GM18951 (cell line): ENCODE measurements around the gene SMIM21.

ENCODE experiments used
- POLR2A ChIP-seq: IDR thresholded peaks from 4 replicates; pipeline ENCODE4 v1.6.1; 2011; ENCODE audit warnings: mild to moderate bottlenecking; ENCODE audit not compliant: insufficient read length, insufficient read depth; ENCODE audit errors: extremely low read depth
- in situ Hi-C: fragments of 300-500 bp; cut with MboI; formaldehyde crosslinking; loops from one replicate; pipeline ENCODE4 v1.12.0; 2022; ENCODE audit warnings: low sequenced_read_pairs, mixed read lengths, inconsistent platforms; ENCODE audit not compliant: unreplicated experiment

The SMIM21 gene

DNA sequence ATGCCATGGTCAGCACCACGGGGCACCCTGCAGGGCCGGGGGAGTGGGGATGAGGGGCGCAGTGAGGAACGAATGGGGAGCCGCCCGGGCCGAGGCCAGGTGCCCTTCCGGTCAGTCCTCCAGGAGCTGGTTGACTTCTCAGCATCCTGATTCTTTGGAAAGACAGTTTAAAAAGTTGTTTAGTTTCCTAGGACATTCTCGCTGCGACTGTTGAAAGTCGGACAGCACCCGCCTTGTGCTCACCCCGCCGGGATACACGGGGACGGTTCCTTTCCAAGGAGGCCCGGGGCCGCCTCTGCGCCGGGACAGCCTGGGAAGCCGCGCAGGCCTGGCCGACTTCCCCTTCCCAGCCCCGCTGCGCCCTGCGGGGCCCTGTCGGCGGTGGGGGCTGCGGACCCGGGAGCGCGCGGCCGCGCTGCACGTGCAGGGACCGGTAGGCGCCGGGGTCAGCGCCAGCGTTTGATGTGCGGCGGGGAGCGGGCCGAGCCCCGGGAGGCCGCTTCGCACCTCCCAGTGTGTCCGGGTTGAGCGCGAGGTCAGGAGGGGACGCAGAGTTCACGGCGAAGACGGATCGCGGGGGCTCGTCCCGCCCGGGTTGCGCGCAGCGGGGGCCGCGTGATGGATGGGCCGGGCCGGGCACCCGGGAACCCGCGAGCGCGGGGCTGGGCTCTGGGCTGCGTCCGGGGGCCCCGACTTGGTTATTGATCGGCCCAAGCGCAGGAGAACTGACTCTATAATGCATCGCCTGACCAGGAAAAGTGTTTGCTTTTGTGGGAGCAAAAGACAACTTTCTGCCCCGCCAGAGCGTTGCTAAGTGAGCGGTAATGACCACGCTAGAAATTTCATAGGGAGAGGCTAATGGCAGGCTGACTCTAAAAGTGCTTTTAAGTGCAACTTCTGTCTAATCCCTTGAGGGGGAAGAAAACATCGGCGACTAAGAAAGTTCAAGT is 28.0 kb upstream of the SMIM21 start:
- no peak for TF ChIP-seq POLR2A
- in situ Hi-C loops = loop anchor here (25.0 kb wide), 1 partner anchor 293 kb away; no protein-coding TSS in a partner anchor

DNA sequence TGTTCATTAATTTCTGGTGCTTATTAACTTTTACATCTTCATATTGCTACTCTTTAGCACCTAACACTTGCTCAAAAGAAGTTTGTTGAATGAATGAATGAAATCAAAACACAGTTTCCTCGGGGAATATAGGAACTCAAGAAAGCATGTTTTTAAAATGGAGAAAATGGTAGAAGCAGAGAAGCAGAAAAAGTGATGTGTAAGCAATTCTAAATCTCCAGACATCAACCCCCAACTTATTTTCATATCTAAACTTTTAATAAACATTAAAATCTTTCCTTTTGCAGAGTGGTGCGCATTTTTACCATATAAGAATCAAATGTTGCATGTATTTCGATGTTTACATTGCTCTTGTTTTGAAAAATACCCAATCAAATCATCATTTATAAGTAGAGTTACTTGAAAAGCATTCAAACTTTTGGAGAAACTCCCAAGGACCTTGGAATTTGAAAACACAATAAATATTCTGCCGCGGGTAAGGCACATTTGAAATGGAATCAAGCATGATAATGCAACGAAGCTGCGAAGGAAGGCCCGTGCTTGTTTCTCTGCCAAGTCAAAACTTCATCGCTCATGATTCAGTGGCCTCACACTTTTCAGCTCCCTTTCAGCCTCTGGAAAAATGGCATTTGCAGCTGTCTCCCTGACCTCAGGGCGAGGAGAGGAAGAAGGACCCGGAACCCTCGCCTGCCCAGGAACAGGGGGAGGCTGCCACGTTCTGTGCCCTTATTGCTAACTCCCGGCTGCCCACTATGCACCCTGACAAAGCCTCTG is 26.7 kb upstream of the SMIM21 start:
- in situ Hi-C loops = loop anchor here (25.0 kb wide), 1 partner anchor 292 kb away; no protein-coding TSS in a partner anchor
- TF ChIP-seq POLR2A = no peak

- TF ChIP-seq POLR2A = no peak
- in situ Hi-C loops = loop anchor here (25.0 kb wide), 1 partner anchor 289 kb away; no protein-coding TSS in a partner anchor
Measured at GRCh38 chr18:75450906-75451305, 23.4 kb upstream of the SMIM21 start.

DNA sequence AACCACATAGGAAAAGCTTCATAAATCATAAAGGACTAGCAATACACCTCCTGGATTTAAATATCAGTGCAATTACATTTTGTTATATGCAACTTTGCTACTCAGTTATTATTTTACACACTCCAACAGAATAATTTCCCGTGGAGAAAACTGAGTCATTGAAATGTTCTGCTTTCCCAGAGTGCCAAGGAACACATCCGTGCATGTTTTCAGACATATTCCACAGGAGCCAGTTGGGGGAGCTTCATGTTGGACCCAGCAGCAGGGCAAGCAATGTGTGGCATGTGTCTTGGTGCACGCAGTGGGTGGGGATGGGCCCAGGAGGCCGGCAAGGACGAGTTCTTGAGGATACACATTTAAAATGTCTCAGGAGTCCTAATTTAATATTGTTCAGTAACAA is 14.4 kb upstream of the SMIM21 start:
- no peak for TF ChIP-seq POLR2A
- in situ Hi-C loops = no loop called here

GRCh38 chr18:75439348-75439747 is 11.8 kb upstream of the SMIM21 start:
- in situ Hi-C loops = no loop called here
- no peak for TF ChIP-seq POLR2A

DNA sequence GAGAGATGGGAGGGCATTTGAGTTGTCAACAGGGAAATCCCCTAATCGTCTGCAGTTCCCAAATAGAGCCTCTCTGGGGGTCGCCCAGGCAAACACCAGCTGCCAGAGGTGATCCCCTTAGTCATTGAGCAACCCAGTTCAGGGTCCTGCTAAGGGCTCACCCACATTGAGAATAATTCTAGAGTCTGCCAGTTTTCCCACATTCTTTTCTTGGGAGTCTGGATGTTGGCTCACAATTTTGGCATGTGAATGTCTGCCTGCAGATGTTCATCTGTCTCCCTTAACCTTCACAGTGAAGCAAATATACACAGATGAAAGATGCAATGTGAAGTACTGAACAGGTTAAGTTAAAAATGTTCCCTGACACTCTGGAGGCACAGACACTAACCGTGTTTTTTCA is 11.4 kb upstream of the SMIM21 start:
- no peak for TF ChIP-seq POLR2A
- in situ Hi-C loops = no loop called here

GRCh38 chr18:75437979-75438378 is 10.5 kb upstream of the SMIM21 start:
- no peak for TF ChIP-seq POLR2A
- in situ Hi-C loops = no loop called here

DNA sequence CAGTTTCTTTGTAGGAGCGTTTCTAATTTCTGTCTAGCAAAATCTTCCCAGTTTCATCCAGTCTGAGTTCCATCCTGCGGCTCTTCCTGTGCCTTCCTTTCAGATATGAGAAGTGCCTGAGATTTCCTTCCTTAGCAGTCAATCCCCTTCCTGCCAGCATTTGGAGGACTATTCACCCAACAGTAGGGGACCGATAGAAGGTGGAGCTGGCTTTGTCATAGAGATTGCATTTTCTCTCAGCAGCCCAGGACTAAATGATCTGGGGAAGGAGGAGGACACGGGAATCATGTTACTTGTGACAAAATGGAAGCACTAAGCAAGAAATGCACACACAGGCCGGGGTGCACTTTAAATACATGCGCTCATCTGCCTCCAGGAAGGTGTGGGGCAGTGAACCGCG is 5.6 kb upstream of the SMIM21 start:
- TF ChIP-seq POLR2A = no peak
- in situ Hi-C loops = no loop called here

DNA sequence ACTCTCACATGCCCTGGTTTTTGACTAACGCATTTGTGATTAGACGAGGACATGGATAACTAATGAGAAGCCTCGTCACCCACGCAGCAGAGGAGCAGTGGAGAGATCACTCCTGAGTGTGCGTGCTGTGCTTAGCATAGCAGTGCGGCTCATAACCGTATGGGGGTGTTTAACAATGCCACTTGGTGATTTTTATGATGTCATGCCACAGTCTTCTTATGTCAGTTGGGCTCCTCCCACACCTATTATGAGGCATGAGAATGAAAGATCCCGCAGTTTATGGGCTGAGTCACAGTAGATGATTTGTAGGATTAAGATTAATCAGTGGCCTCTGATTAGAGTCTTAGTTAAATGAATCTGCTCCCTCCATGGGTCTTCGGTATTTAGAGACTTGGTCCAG is 2.5 kb upstream of the SMIM21 start:
- in situ Hi-C loops = no loop called here
- no peak for TF ChIP-seq POLR2A

- TF ChIP-seq POLR2A = no peak
- in situ Hi-C loops = no loop called here
Measured at GRCh38 chr18:75428490-75428889, 987 bp upstream of the SMIM21 start.

- TF ChIP-seq POLR2A = no peak
- in situ Hi-C loops = no loop called here
Measured at GRCh38 chr18:75422341-75422910, 5.1 kb downstream of the SMIM21 start.

GRCh38 chr18:75421656-75422055 is 5.8 kb downstream of the SMIM21 start:
- in situ Hi-C loops = no loop called here
- TF ChIP-seq POLR2A = no peak

DNA sequence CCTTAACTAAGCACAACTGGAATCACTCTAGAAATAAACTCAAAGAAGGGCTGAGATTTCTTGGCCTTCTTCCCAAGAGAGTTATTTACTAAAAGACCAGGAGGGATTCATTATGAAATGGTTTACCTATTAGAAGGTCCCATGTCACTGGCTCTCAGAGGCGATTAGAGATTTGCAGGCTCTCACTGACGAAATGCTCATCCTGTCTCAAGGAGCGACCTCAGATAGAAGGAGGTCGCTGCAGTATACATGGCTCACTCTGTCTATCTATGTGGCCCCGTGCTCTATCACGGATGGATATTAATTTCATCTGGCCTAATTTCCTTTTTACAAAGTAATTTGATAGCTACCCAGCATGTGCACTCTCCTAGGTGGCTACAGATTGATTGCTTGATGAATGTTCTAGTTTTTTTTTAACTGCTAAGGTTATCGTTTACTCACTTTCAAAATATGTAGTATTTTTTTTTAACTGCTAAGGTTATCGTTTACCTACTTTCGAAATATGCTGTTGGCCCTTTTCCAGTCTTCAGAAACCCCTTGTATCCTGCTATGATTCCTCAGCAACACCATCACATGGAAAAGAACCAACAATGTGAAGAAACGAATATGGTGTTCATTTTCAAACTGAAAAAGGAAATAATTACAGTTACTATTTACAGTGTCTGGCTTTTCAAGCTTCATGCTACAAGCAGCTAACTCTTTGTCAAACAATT is 9.1 kb downstream of the SMIM21 start:
- no peak for TF ChIP-seq POLR2A
- in situ Hi-C loops = no loop called here
